ENCODE measurements around the gene MGMT. TPM values are rescaled to one million over a fixed set of nuclear protein-coding genes. Genes with fewer than 3 reads are reported as not detected.

Gene MGMT
- total and polyA plus RNA-seq, 2 donors (not counting 3 experiments of a cell fraction or from before 2014, with no cell fraction given), result 15.0 to 15.2 TPM

DNA sequence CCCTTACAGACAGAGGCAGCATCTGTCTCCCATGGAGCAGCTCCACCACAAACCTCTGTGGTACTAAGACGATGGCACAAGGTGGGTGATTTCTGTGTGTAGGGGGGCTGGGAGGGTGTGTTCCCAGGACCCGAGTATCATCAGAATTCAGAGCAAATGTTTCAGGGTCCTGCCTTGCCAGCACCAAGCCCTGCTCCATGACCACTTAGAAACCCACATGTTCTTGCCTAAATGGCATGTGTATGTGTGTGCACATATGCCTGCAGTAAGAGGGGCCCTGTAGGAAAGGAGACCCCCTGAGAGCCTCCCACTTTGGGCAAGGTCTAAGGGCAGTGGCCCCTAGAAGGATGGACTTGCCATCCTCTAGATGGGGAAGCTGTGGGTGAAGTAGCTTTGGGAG lies 17.1 kb upstream of the MGMT start:
- no peak for TF ChIP-seq MYC (IDR thresholded peaks at IDR 0.05; ENCODE audit: low read depth, low read length)
- TF ChIP-seq, protein P1, sequence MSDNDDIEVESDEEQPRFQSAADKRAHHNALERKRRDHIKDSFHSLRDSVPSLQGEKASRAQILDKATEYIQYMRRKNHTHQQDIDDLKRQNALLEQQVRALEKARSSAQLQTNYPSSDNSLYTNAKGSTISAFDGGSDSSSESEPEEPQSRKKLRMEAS (IDR thresholded peaks at IDR 0.05; ENCODE audit: insufficient read depth, insufficient read length), result no peak
- no peak for TF ChIP-seq EZH2 (IDR thresholded peaks at IDR 0.05; ENCODE audit: borderline replicate concordance, low read depth, low read length, severe bottlenecking)
- Histone ChIP-seq H3K79me2 (ENCODE audit: control insufficient read depth, insufficient read depth, low read length) (no peaks in the 10 kb centered on the region), H3K9ac (replicated peaks; ENCODE audit: extremely low read depth, insufficient read depth, low read length) (no peak overlapping the region), H2AFZ (ENCODE audit: low read depth, low read length) (no peak overlapping the region), H3K4me3 (replicated peaks in 1 of 3; ENCODE audit: insufficient read depth in 1 of 3, low read depth in 1 of 3, low read length in 3 of 3) (no peak overlapping the region), H3K4me2 (ENCODE audit: insufficient read depth, low read length) (no peak overlapping the region), H4K20me1 (replicated peaks; ENCODE audit: control insufficient read depth, extremely low read depth, insufficient read depth, low read length) (no peaks in the 10 kb centered on the region), H3K27me3 (ENCODE audit: control insufficient read depth in 2 of 2, insufficient read depth in 2 of 2, low read length in 2 of 2) (no peaks in the 10 kb centered on the region), H3K9me3 (replicated peaks; ENCODE audit: control insufficient read depth, insufficient read depth, low read length) (no peaks in the 10 kb centered on the region), H3K36me3 (ENCODE audit: control insufficient read depth in 2 of 2, extremely low read depth in 1 of 2, insufficient read depth in 2 of 2, low read length in 2 of 2) (no peaks in the 10 kb centered on the region), H3K9me1 (replicated peaks; ENCODE audit: control insufficient read depth, extremely low read depth, insufficient read depth, low read length) (no peaks in the 10 kb centered on the region), H3K27ac (ENCODE audit: insufficient read depth, low read depth, low read length) (no peak overlapping the region), H3K4me1 (ENCODE audit: control insufficient read depth, extremely low read depth, insufficient read depth, low read length) (no peaks in the 10 kb centered on the region)
- dilution Hi-C loops (cut with MboI; ENCODE audit: extremely low pct_ligation_motif_present, low sequenced_read_pairs) (no loop called here), intact Hi-C loops (cut with micrococcal nuclease) (no loop called here)
- no peak for DNase-seq (ENCODE audit: low read depth, low spot score)
- ChIA-PET CTCF (no interaction called here), POLR2A (no interaction called here)
- FAIRE-seq, result no peak
- no TSS peak for BruUV-seq (replicated peaks)

GRCh38 chr10:129450391-129450790 lies 16.6 kb upstream of the MGMT start:
- TF ChIP-seq POLR2A (IDR thresholded peaks at IDR 0.05; ENCODE audit: low read depth, low read length) (no peak), EZH2 (IDR thresholded peaks at IDR 0.05; ENCODE audit: borderline replicate concordance, low read depth, low read length, severe bottlenecking) (no peak), FOS (IDR thresholded peaks at IDR 0.05; ENCODE audit: borderline replicate concordance, insufficient read depth, low read length) (no peak), CTCF (IDR thresholded peaks at IDR 0.05; ENCODE audit: extremely low read depth in 1 of 2, insufficient read depth in 1 of 2, low read depth in 1 of 2, low read length in 2 of 2) (no peak)
- TF ChIP-seq, protein P1 (IDR thresholded peaks at IDR 0.05; ENCODE audit: insufficient read depth, insufficient read length), result no peak
- no TSS peak for BruUV-seq (replicated peaks)
- Histone ChIP-seq H3K9me3 (replicated peaks; ENCODE audit: control insufficient read depth, insufficient read depth, low read length) (no peaks in the 10 kb centered on the region), H2AFZ (ENCODE audit: low read depth, low read length) (no peak overlapping the region), H4K20me1 (replicated peaks; ENCODE audit: control insufficient read depth, extremely low read depth, insufficient read depth, low read length) (no peaks in the 10 kb centered on the region), H3K4me2 (ENCODE audit: insufficient read depth, low read length) (no peak overlapping the region), H3K4me3 (replicated peaks in 1 of 3; ENCODE audit: insufficient read depth in 1 of 3, low read depth in 1 of 3, low read length in 3 of 3) (no peak overlapping the region), H3K27me3 (ENCODE audit: control insufficient read depth in 2 of 2, insufficient read depth in 2 of 2, low read length in 2 of 2) (no peaks in the 10 kb centered on the region), H3K27ac (ENCODE audit: insufficient read depth, low read depth, low read length) (no peak overlapping the region), H3K4me1 (ENCODE audit: control insufficient read depth, extremely low read depth, insufficient read depth, low read length) (no peaks in the 10 kb centered on the region), H3K9ac (replicated peaks; ENCODE audit: extremely low read depth, insufficient read depth, low read length) (no peak overlapping the region), H3K79me2 (ENCODE audit: control insufficient read depth, insufficient read depth, low read length) (no peaks in the 10 kb centered on the region), H3K9me1 (replicated peaks; ENCODE audit: control insufficient read depth, extremely low read depth, insufficient read depth, low read length) (no peaks in the 10 kb centered on the region), H3K36me3 (ENCODE audit: control insufficient read depth in 2 of 2, extremely low read depth in 1 of 2, insufficient read depth in 2 of 2, low read length in 2 of 2) (no peaks in the 10 kb centered on the region)
- FAIRE-seq, result no peak
- DNase-seq (ENCODE audit: low read depth, low spot score), result no peak
- dilution Hi-C loops (cut with MboI; ENCODE audit: extremely low pct_ligation_motif_present, low sequenced_read_pairs) (no loop called here), intact Hi-C loops (cut with micrococcal nuclease) (no loop called here)
- ChIA-PET POLR2A (no interaction called here), CTCF (no interaction called here)
